Fibroblast of lung (primary cell): ENCODE results near the gene SECTM1. TPM values are rescaled to one million over a fixed set of nuclear protein-coding genes. Genes with fewer than 3 reads are reported as not detected.
A peak's percentile ranks its signal among the peaks of the same experiment; 100 is the strongest.

Experiments used
- DNase-seq, 2 donors: peaks; one replicate each; pipeline versions ENCODE4 v3.0.0 to v3.0.0-alpha.2; 2010; ENCODE audit warnings: low read depth in 2 of 2
- H2AFZ ChIP-seq: 2 replicates; pipeline ENCODE4 v1.5.1; 2012; ENCODE audit warnings: low read length, control low read depth, inconsistent platforms
- H3K27ac ChIP-seq: 2 replicates; pipeline ENCODE4 v1.5.1; 2011; ENCODE audit warnings: low read length, control low read depth; ENCODE audit not compliant: insufficient read depth
- H3K27me3 ChIP-seq: 2 replicates; pipeline ENCODE4 v1.5.1; 2011; ENCODE audit warnings: mild to moderate bottlenecking, low read length; ENCODE audit not compliant: control insufficient read depth, insufficient read depth
- H3K36me3 ChIP-seq: 2 replicates; pipeline ENCODE4 v1.5.1; 2011; ENCODE audit warnings: low read length; ENCODE audit not compliant: control insufficient read depth, insufficient read depth
- H3K4me1 ChIP-seq: 2 replicates; pipeline ENCODE4 v1.5.1; 2011; ENCODE audit warnings: low read length; ENCODE audit not compliant: control insufficient read depth, insufficient read depth; ENCODE audit errors: extremely low read depth
- H3K4me2 ChIP-seq: 2 replicates; pipeline ENCODE4 v1.5.1; 2011; ENCODE audit warnings: low read length, control low read depth; ENCODE audit not compliant: insufficient read depth; ENCODE audit errors: extremely low read depth
- H3K4me3 ChIP-seq, 4 experiments: fragments of 200-600 bp in 1 of 4; sonication (generic) in 1 of 4; replicated peaks in 1 of 4; 2 replicates each; pipeline ENCODE4 v1.5.1; 2011 to 2016; ENCODE audit warnings: low read length in 4 of 4, low read depth in 3 of 4, mild to moderate bottlenecking in 3 of 4, control low read depth in 2 of 4, inconsistent platforms in 1 of 4, mixed read lengths in 1 of 4; ENCODE audit not compliant: insufficient read depth in 1 of 4; ENCODE audit errors: control extremely low read depth in 1 of 4
- H3K79me2 ChIP-seq: 2 replicates; pipeline ENCODE4 v1.5.1; 2012; ENCODE audit warnings: mild to moderate bottlenecking, low read length, inconsistent platforms; ENCODE audit not compliant: control insufficient read depth, insufficient read depth
- H3K9ac ChIP-seq: 2 replicates; pipeline ENCODE4 v1.5.1; 2011; ENCODE audit warnings: mild to moderate bottlenecking, low read length, control low read depth; ENCODE audit not compliant: insufficient read depth
- H3K9me3 ChIP-seq: 2 replicates; pipeline ENCODE4 v1.5.1; 2012; ENCODE audit warnings: low read depth, low read length; ENCODE audit not compliant: control insufficient read depth, insufficient read depth
- H4K20me1 ChIP-seq: 2 replicates; pipeline ENCODE4 v1.5.1; 2011; ENCODE audit warnings: low read length; ENCODE audit not compliant: control insufficient read depth, insufficient read depth; ENCODE audit errors: extremely low read depth
- EZH2 ChIP-seq: IDR thresholded peaks from 2 replicates; pipeline ENCODE4 v1.5.1; 2012; ENCODE audit warnings: low read length, control low read depth, mild to moderate bottlenecking; ENCODE audit errors: missing control alignments
- polyA plus RNA-seq, 2 donors: library from polyadenylated mRNA; depleted of rRNA in 1 of 2; stranded (reverse) in 1 of 2; unstranded in 1 of 2; fragments of >200 nt; gene quantifications; 2 replicates each; pipeline ENCODE4 v1.2.1, GENCODE V29; 2011 to 2012; ENCODE audit warnings: missing spikeins in 1 of 2
- total RNA-seq: library from RNA; depleted of rRNA; stranded (reverse); fragments of >200 nt; gene quantifications from 2 replicates; pipeline ENCODE4 v1.2.1, GENCODE V29; 2014
- TF ChIP-seq, protein P1 (sequence below), 2 donors: IDR thresholded peaks in 1 of 2; conservative IDR thresholded peaks in 1 of 2; 1 replicate in 1 of 2; 2 replicates in 1 of 2; pipeline ENCODE4 v1.5.1; 2011 to 2012; ENCODE audit warnings: low read length in 2 of 2, control low read depth in 1 of 2, inconsistent platforms in 1 of 2, low read depth in 1 of 2, mild to moderate bottlenecking in 1 of 2

SECTM1 gene
- total and polyA plus RNA-seq, 2 donors (not counting 1 experiment from before 2014, with no cell fraction given): 17.3 to 17.5 TPM

DNA sequence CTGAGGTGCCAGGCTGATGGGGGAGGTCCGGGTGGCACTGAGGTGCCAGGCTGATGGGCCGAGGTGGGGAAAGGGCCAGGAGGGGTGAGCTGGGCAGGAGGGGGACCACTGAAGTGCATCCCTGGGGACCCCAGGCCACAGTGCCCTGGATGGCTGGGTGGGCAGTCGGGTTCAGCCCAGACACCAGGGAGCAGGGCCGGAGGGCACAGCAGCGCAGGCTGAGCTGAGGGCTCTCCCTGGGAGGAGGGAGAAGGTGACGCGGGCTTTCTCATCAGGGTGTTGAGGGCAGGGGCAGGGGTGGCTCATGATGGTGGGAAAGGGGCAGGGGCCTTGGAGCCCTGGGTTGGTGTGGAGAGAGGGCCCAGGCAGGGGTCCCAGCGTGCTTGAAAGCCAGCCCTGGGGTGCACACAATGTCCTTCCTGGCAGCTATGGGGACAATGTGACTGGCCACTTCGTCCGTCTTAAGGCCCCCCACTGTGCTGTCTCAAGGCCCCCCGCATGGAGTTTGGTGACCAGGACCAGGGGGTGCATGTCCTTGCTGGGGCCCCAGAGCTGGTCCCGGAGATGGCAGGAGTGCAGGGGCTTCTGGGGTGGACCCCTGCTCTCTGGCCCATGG, 32.2 kb downstream of the SECTM1 start:
- no peak for DNase-seq
- no peaks in the 10 kb centered on the region for H3K36me3 ChIP-seq
- no peak for TF ChIP-seq EZH2
- TF ChIP-seq, protein P1, sequence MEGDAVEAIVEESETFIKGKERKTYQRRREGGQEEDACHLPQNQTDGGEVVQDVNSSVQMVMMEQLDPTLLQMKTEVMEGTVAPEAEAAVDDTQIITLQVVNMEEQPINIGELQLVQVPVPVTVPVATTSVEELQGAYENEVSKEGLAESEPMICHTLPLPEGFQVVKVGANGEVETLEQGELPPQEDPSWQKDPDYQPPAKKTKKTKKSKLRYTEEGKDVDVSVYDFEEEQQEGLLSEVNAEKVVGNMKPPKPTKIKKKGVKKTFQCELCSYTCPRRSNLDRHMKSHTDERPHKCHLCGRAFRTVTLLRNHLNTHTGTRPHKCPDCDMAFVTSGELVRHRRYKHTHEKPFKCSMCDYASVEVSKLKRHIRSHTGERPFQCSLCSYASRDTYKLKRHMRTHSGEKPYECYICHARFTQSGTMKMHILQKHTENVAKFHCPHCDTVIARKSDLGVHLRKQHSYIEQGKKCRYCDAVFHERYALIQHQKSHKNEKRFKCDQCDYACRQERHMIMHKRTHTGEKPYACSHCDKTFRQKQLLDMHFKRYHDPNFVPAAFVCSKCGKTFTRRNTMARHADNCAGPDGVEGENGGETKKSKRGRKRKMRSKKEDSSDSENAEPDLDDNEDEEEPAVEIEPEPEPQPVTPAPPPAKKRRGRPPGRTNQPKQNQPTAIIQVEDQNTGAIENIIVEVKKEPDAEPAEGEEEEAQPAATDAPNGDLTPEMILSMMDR (conservative IDR thresholded peaks at IDR 0.05 in 1 of 2, IDR thresholded peaks at IDR 0.05 in 1 of 2; ENCODE audit: low read depth in 1 of 2, low read length in 2 of 2): no peak
- H3K4me3 ChIP-seq: no peak overlapping the region
- no peak overlapping the region for H2AFZ ChIP-seq
- no peaks in the 10 kb centered on the region for H3K79me2 ChIP-seq
- H3K4me2 ChIP-seq: no peak overlapping the region
- no peaks in the 10 kb centered on the region for H4K20me1 ChIP-seq
- H3K27ac ChIP-seq: no peak overlapping the region
- H3K4me1 ChIP-seq: peaks cover 12% of the 10 kb centered on the region
- no peaks in the 10 kb centered on the region for H3K9me3 ChIP-seq
- H3K27me3 ChIP-seq: no peaks in the 10 kb centered on the region
- no peak overlapping the region for H3K9ac ChIP-seq

DNA sequence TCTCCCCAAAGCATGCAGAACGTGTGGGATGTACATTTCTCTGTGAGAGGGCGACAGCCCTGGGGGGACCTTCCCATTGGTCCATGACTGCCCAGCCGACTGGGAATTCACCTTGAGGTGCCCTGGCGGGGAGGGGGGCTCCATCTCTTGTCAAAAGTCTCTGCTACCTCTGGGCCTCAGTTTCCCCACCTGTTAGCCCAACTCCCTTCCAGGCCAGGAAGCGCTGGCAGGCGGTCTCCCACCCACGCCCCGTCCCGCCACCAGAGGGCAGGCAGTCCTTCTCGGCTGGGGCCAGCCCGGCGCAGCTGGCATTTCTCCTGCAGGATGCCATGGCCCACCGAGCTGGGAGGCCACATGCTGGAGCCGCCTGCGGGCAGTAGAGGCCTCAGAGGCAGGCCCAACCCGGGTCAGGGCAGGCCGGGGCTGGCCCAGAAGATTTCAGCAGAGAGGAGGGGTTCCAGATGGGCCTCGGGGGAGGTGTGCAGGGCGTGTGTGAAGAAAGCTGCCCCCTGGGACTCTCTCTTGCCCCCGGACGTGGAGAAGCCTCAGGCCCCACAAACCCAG, 32.8 kb downstream of the SECTM1 start:
- Histone ChIP-seq H3K27ac (no peak overlapping the region), H4K20me1 (no peaks in the 10 kb centered on the region), H3K9ac (no peak overlapping the region), H2AFZ (no peak overlapping the region), H3K27me3 (no peaks in the 10 kb centered on the region), H3K9me3 (no peaks in the 10 kb centered on the region), H3K36me3 (no peaks in the 10 kb centered on the region), H3K4me2 (no peak overlapping the region), H3K4me3 (no peak overlapping the region), H3K79me2 (no peaks in the 10 kb centered on the region), H3K4me1 (peaks cover 12% of the 10 kb centered on the region)
- TF ChIP-seq, protein P1 (conservative IDR thresholded peaks at IDR 0.05 in 1 of 2, IDR thresholded peaks at IDR 0.05 in 1 of 2; ENCODE audit: low read depth in 1 of 2, low read length in 2 of 2): peak; percentile 54 to 73
- no peak for TF ChIP-seq EZH2
- peak; percentile 30 to 63 for DNase-seq

DNA sequence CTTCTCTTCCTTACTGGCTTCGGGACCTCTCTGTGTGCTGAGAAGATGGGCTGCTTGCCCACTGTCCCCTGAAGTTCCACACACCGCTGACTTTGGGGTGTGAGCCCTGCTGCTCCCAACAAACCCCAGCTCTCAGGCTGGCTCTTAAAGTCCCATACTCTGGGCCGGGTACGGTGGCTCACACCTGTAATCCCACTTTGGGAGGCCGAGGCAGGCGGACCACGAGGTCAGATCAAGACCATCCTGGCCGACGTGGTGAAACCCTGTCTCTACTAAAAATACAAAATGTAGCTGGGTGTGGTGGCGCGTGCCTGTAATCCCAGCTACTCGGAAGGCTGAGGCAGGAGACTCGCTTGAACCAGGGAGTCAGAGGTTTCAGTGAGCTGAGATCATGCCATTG, 33.3 kb downstream of the SECTM1 start:
- no peak overlapping the region for H3K27ac ChIP-seq
- DNase-seq: no peak

More for the DNA sequence above, 33.3 kb downstream of the SECTM1 start:
- Histone ChIP-seq H3K9me3 (no peaks in the 10 kb centered on the region), H3K36me3 (no peaks in the 10 kb centered on the region), H3K4me1 (peaks cover 12% of the 10 kb centered on the region), H3K4me2 (no peak overlapping the region), H3K27me3 (no peaks in the 10 kb centered on the region), H3K4me3 (no peak overlapping the region), H4K20me1 (no peaks in the 10 kb centered on the region), H3K79me2 (no peaks in the 10 kb centered on the region), H3K9ac (no peak overlapping the region), H2AFZ (no peak overlapping the region)
- TF ChIP-seq, protein P1 (conservative IDR thresholded peaks at IDR 0.05 in 1 of 2, IDR thresholded peaks at IDR 0.05 in 1 of 2; ENCODE audit: low read depth in 1 of 2, low read length in 2 of 2): no peak
- TF ChIP-seq EZH2: no peak
